GM21737 (cell line): ENCODE data around the gene SMIM44.
"Not testable (repeated sequence)": the region's sequence is repeated elsewhere in the genome, so short reads cannot be mapped to it uniquely, and the experiment has no call there.

ENCODE experiments used
- ATAC-seq: cut with Tn5 transposase; IDR thresholded peaks from one replicate; pipeline ENCODE4 v1.9.1; 2021; ENCODE audit warnings: mild to moderate bottlenecking, moderate library complexity; ENCODE audit not compliant: unreplicated experiment

Gene SMIM44

DNA sequence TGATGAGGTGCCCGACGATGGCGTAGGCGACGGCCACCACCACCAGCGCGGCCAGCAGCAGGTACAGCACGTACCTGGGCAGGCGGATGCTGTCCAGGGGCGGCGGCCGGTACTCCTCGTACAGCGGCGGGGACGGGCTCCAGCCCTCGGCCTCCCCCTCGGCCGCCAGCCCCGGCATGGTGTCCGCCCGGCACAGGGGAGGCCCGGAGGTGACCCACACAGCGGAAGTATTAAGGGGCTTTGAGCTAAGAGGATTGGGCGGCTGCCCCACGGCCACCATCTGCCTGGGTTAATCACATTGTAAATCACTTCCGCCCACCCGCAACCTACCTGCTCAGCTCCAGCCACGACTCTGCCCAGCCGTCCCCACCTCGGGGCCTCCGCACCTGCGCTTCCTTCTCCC lies at the start of gene SMIM44:
Gene SMIM44 (minus strand): TSS at position 216 of the 403 bp plus-strand sequence. CDS start 38 bp downstream, at position 178.
- no peak for ATAC-seq

DNA sequence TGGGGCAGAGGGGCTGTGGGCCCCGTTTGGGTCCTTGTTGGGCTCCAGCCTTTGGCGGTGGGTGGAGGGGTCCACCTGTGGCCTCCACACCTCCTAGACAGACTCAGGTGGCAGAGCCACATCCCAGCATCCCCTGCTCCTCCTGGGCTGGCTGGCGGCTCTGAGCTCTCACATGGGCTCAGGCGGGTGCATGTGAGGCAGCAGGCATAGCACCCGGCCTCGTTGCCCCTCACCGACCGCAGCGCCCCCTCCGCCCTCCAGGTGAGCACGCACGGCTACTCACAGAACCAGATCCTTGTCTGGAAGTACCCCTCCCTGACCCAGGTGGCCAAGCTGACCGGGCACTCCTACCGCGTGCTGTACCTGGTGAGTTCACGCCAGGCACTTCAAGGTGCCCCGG lies 49.8 kb upstream of the SMIM44 start:
- ATAC-seq: no peak

DNA sequence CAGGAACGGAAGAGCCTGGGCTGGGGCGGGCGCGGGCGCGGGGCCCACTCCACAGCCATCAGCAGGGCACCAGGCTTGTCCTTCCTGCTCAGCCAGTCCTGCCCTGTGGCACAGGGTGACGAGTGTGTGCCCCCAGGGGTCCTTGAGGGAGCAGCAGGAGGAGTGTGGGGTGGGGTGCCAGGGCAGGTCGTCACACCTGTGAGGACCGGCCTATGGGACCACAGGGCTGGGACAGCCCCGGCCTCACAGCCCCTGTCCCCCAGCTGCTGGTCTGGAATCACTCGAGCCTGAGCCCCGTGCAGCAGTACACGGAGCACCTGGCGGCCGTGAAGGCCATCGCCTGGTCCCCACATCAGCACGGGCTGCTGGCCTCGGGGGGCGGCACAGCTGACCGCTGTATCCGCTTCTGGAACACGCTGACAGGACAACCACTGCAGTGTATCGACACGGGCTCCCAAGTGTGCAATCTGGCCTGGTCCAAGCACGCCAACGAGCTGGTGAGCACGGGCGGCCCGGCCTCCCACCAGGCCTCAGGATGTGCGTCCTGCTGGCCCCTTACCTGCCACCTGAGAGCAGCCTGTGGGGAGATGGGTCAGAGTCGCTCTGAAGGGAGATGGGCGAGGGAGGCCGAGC lies 49.0 kb upstream of the SMIM44 start:
- ATAC-seq: no peak

DNA sequence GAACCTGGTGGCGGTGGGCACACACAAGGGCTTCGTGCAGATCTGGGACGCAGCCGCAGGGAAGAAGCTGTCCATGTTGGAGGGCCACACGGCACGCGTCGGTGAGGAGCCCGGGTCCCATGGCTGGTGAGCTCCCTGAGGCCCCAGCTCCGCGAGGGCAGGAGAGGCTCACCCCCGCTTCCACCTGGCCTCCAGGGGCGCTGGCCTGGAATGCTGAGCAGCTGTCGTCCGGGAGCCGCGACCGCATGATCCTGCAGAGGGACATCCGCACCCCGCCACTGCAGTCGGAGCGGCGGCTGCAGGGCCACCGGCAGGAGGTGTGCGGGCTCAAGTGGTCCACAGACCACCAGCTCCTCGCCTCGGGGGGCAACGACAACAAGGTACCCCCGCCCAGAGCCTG lies 48.5 kb upstream of the SMIM44 start:
- no peak for ATAC-seq

DNA sequence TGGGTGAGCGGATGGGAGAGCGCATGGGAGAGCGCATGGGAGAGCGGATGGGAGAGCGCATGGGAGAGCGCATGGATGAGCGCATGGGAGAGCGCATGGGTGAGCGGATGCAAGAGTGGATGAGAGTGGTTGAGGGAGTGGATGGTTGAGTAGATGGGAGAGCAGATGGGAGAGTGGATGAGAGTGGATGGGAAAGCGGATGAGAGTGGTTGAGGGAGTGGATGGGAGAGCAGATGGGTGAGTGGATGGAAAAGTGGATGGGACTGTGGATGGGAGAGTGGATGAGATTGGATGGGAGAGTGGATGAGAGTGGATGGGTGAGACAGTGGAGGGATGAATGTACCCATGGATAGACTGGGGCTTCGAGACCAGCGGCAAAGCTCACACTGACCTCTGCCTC lies 47.1 kb upstream of the SMIM44 start:
- no peak for ATAC-seq

DNA sequence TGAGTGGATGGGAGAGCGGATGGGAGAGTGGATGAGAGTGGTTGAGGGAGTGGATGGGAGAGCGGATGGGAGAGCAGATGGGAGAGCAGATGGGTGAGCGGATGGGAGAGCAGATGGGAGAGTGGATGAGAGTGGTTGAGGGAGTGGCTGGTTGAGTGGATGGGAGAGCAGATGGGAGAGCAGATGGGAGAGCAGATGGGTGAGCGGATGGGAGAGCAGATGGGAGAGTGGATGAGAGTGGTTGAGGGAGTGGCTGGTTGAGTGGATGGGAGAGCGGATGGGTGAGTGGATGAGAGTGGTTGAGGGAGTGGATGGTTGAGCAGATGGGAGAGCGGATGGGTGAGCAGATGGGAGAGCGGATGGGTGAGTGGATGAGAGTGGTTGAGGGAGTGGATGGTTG lies 46.1 kb upstream of the SMIM44 start:
- not testable (repeated sequence) for ATAC-seq

DNA sequence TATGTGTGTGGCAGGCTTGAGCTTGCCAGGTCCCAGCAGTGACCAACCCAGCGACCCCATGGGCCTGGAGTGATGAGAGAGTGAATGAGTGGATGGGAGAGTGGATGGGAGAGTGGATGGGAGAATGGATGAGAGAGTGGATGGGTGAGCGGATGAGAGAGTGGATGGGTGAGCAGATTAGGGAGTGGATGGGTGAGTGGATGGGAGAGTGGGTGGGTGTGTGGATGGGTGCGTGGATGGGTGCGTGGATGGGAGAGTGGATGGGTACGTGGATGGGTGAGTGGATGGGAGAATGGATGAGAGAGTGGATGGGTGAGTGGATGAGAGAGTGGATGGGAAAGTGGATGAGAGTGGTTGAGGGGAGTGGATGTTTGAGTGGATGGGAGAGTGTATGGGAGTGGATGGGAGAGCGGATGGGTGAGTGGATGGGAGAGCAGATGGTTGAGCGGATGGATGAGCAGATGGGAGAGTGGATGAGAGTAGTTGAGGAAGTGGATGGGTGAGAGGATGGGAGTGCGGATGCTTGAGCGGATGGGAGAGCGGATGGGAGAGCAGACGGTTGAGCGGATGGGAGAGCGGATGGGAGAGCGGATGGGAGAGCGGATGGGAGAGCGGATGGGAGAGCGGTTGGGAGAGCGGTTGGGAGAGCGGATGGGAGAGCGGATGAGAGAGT lies 45.4 kb upstream of the SMIM44 start:
- no peak for ATAC-seq

DNA sequence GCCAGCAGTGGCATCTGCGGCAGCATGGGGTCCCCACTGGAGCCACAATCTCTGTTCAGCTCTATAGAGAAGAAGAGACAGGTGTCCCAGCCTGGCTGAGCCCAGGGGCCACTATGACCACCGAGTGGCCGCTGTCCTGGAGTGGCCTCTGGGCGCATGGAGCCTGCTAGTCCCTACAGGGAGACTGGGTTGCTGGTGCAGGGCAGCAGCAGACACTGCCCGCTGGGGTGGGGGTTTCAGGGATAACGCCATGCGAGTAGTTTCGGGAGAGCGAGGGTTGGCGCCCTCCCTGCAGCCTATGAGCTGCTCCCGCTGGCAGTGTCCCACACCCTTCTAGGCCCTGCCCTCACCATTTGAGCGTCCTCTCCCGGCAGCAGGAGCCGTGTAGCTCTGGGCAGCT lies 44.8 kb upstream of the SMIM44 start:
- ATAC-seq: no peak

DNA sequence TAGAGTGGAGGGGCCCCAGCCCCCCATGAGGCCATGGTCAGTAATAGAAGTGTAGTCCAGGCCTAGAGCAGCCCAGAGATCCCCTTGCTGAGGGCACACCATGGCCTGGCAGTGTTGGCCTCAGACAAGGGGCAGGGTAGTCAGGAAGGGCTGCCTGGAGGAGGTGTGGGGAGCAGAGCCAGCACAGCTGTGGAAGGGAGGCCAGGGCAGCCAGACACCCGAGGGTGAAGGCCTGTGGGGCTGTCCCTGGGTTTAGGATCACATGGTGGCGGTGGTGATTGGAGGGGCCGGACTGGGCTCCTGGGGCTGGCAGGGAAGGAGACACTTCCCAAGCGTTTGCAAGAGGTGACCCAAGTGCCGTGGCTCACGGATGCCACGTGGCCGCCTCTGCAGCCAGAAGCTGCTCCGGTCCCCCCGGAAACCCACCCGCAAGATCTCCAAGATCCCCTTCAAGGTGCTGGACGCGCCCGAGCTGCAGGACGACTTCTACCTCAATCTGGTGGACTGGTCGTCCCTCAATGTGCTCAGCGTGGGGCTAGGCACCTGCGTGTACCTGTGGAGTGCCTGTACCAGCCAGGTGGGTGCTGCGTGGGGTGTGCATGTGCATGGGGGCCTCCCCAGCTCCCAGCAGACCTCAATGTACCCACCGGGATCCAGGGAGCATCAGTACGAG lies 44.1 kb upstream of the SMIM44 start:
- no peak for ATAC-seq

DNA sequence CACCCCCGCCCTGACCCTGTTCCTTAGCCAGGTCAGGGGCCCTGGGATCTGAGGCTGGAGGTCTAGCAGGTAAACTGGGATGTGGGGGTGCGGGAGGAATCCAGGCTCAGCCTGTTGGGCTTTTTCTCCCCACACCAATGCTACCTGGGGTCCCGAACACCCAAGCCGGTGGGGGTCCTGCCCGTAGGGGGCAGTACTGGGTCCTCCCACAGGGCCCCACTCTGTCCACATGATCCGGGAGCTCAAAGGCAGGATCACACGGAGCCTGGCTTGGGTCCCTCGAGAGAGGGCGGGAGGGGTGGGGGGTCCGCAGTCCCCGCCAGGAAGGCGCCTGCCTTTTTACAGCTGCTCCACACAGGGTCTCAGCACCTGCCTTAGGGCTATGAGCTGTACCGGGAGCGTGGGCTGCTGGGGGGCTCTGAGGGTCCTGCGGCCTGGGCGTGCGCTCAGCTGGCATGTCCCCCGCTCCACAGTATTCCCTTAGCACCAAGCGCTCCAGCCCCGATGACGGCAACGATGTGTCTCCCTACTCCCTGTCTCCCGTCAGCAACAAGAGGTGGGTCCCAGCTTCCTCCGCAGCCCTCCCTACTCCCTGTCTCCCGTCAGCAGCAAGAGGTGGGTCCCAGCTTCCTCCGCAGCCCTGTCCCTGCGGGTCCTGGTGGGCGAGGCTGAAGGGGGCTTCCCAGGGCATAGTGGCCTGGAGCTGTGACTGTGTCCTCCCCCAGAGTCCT lies 43.4 kb upstream of the SMIM44 start:
- ATAC-seq: no peak

DNA sequence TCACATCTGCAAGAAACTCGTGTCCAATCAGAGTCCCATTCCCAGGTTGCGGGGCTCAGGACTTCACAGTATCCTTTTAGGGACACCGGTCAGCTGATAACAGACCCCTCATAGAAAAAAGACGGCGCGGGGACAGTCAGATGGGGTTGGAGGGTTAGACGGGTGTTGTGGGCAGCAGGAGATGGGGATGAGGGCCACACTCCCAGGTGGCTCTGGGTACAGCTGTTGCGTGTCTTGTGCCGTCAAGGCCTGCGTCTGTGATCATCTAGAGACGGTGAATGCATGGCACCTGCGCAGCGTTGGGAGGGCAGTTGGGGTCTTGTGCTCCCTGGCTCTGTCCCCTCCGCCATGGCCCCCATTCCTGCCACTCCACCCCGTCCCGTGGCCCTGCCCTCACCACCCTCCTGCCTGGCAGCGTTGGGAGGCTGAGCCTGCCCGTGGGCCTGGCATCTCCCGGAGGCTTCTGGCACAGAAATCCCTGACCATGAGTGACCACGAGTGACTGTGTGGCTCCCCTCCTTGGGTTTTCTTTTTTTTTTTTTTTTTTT lies 41.7 kb upstream of the SMIM44 start:
- no peak for ATAC-seq

DNA sequence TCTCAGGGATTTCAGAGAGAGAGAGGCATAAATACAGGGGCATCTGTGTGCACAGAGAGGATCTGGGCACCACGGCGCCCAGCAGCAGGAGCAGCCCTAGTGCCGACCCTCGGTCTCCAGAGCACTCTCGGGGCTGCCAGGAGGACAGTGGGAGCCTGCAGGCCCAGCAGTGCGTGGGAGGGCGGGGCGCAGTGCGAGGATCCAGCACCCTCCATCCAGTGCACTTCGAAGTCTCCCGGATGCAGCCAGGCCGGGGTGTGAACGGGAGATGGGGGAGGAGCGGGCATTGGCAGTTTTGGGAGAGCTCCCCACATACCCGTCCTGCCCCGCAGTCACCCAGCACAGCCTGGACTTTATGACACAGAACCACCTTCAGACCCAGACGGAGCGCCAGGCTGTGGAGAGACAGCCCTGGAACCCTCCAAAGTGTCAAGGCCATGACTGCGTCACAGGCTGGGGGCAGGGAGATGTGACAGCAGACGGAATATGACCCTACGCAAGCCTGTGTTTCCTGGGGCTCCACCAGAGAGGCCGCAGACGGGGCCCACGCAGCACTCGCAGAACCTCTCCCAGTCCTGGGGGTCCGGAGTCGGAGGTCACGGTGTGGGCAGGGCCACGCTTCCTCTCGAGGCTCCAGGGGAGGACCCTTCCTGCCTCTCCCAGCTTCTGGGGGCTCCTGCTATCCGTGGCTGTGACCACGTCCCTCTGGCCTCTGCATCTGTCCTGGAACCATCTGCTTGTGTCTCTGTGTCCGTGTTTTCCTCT lies 41.0 kb upstream of the SMIM44 start:
- no peak for ATAC-seq

DNA sequence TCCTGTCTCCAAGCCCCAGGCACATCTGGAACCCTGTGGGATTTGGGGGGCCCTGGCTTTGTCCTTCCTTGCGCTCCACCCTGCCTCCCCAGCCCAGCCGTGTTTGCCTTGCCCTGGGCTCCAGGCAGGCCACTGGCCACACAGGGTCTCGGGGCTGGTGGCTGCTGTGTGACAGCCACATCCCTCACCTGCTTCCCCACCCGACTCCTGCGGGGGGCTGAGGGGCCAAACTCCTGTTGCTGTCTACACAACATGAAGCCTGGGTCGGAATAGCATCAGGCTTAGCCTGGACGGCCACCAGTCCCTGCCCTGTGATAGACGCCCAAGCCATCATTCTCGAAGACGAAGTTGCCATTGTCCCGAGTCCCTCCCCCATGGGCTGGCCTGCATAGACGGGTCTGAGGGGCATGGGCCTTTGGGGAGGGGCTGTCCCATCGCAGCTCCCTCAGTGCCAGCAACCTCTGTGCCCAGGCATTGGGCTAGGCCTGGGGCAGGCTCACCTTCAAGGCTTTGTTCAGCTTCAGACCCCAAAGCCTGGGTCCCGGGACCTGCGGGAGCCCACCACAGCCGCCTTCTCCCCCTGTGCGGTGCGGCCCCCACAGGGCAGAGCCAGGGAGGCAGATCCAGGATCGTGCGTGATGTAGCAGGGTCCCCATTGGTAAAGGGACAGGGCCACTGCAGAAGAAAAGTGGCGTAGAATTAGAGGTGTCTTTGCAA lies 40.3 kb upstream of the SMIM44 start:
- ATAC-seq: no peak

DNA sequence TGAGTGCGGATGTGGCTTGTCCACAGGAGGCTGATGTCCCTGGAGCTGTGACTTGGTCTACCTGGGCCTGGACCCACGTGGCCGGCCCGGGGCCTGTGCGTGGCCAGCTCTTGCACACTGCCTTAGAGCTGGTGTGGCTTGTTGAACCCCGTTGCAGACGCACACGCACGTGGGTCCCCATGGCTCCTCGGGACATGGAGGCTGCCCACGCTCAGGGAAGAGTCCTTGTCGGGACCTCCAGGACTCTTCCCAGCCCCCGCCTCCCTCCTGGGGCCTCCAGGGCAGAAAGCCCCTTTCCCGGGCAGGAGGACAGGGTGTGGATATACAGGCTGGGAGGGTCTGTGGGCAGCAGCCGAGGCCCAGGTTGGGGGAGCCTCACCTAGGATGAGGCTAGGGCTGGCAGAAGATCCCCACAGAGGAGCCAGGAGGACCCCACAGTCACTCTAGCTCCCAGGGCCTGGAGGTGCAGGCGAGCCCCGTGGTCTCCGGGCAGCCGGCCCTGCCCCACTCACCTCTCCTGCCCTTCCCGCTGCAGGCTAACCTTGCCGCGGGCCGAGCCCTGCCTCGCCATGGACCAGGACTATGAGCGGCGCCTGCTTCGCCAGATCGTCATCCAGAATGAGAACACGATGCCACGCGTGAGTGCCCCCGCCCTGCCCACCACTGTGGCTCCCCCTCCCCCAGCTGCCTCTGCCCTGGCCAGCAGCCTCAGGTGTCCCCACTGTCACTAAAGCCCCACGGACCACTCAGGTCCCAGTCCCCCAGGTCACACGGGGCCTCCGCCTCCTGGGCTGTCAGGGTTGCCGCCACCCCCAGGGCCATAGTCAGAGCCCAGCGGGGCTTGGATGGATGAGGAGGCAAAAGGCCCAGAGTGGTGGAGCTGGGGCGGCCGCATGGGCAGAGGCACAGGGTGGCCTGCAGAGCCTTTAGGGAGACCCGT lies 39.5 kb upstream of the SMIM44 start:
- no peak for ATAC-seq

DNA sequence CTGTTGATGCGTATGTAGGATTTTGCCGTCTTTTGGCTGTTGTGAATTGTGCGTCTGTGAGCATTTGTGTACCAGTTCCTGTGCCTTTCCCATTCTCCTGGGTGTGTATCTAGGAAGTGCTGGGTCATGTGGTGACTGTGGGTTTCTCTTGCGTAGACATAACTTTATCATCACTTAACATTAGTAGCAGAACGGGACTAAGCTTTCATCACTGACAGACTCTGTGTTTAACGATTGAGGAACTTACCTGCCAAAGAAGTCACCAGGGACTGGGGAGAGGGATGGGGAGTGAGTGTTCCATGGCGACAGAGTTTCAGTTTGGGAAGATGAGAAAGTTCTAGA lies 37.8 kb upstream of the SMIM44 start:
- no peak for ATAC-seq

DNA sequence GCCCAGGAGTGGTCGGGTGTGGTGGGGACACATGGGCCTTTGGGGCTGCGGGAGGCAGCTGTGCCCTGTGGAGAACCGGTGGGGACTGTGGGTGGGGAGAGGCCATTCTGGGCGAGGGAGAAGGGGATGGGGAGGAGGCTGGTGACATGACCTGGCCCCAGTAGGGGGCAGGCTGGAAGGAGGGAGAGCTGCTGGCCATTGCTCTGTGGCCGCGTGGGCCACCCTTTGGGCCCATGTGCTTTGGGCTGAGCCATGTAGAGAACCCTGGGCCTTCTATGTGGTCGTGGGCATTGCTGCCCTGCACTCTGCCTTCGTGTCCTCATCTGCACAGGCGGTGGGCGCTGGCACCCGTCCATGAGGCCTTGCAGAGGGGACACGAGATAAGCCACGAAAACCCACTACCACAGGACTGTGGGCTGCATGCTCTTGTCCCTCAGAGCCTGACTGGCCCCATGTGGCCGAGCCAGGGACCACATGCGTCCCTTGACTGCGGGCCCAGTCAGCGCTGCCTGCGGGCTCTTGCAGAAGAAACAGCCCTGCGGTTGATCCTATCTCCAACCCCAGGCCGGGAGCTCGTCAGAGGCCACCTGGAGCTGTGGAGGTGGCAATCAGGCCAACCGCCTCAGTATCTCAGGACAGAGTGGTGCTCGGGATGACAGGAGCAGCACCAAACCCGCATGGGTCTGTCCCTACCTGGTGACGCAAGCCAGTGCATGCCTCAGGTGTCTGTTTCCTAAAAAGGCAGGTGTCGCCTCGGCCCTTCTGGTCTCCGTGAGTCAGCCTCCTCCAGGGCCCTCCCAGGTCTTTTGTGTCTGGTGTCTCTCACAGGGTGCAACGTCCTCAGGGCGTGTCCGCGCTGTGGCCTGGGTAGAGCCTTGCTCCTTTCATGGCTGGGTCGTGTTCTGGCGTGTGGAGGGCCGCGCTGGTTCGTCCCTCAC lies 37.2 kb upstream of the SMIM44 start:
- ATAC-seq: no peak

DNA sequence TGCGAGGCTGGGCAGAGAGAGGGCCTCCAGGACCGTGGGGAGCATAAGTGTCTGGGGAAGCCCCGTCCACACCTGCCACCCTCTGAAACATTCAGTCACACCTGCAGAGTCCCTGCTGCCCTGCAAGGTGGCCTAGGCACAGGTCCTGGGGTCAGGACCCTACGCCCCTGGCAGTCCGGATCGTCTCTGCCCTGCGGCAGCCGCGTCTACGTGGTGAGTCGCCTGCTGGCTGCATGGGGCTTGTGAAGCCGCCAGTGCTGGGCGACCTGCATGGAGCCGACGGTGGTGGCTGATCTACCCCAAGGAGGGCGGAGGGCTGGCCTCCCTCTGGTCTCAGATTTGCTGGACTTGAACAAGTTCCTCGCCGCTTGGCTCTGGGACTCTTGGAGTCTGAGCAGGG lies 35.9 kb upstream of the SMIM44 start:
- ATAC-seq: no peak

DNA sequence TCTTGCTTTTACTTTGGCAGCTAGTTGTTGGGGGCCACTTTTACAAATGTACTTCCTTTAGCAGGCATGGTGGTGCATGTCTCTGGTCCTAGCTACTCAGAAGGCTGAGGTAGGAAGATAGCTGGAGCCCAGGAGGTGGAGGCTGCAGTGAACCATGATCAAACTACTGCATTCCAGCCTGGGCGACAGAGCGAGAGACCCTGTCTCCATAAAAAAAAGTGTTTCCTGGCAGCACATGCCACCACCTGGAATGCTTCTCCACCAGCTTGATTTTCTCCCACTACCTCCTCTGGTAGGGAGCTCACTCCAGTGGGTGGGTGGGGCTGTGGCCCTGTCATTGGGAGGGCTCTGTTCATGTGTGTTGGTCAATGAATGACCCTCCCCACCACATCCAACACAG lies 35.4 kb upstream of the SMIM44 start:
- no peak for ATAC-seq
